MM.1S (cell line): Measurements from ENCODE around the gene SPIB.

Source experiments
- DNase-seq: peaks from one replicate; pipeline ENCODE4 v3.0.0-alpha.2; 2015
- H2AFZ ChIP-seq: fragments of 300-600 bp; sonication (generic); 2 replicates; pipeline ENCODE4 v1.6.0; 2016; ENCODE audit warnings: antibody characterized with exemption, low read length
- H3F3A ChIP-seq: fragments of 300-600 bp; sonication (generic); 2 replicates; pipeline ENCODE4 v1.6.1; 2016; ENCODE audit warnings: mild to moderate bottlenecking, antibody characterized with exemption, low read length, moderate library complexity, mixed read lengths; ENCODE audit not compliant: insufficient read depth
- H3K27ac ChIP-seq: fragments of 300-600 bp; sonication (generic); 2 replicates; pipeline ENCODE4 v1.5.1; 2016; ENCODE audit warnings: mild to moderate bottlenecking, low read length
- H3K27me3 ChIP-seq: fragments of 300-600 bp; sonication (generic); replicated peaks from 2 replicates; pipeline ENCODE4 v1.6.0; 2016; ENCODE audit warnings: low read length; ENCODE audit not compliant: insufficient read depth
- H3K36me3 ChIP-seq: fragments of 300-600 bp; sonication (generic); replicated peaks from 2 replicates; pipeline ENCODE4 v1.6.1; 2016; ENCODE audit warnings: mild to moderate bottlenecking, low read length, mixed read lengths; ENCODE audit not compliant: insufficient read depth
- H3K4me1 ChIP-seq: fragments of 300-600 bp; sonication (generic); 2 replicates; pipeline ENCODE4 v1.6.1; 2016; ENCODE audit warnings: low read length, mixed read lengths
- H3K4me2 ChIP-seq: fragments of 300-600 bp; sonication (generic); 2 replicates; pipeline ENCODE4 v1.6.0; 2016; ENCODE audit warnings: low read depth, low read length
- H3K4me3 ChIP-seq: fragments of 300-600 bp; sonication (generic); 2 replicates; pipeline ENCODE4 v1.5.1; 2016; ENCODE audit warnings: low read length, mixed read lengths
- H3K79me2 ChIP-seq: fragments of 300-600 bp; sonication (generic); 2 replicates; pipeline ENCODE4 v1.6.1; 2016; ENCODE audit warnings: mixed run types, low read length, mixed read lengths
- H3K9ac ChIP-seq: fragments of 300-600 bp; sonication (generic); 2 replicates; pipeline ENCODE4 v1.6.1; 2016; ENCODE audit warnings: low read length, mixed read lengths
- H3K9me2 ChIP-seq: fragments of 300-600 bp; sonication (generic); replicated peaks from 2 replicates; pipeline ENCODE4 v1.6.1; 2016; ENCODE audit warnings: mild to moderate bottlenecking, low read length, mixed read lengths; ENCODE audit not compliant: insufficient read depth
- H3K9me3 ChIP-seq: fragments of 300-600 bp; sonication (generic); replicated peaks from 2 replicates; pipeline ENCODE4 v1.6.1; 2016; ENCODE audit warnings: mild to moderate bottlenecking, low read length, mixed read lengths; ENCODE audit not compliant: insufficient read depth
- H4K20me1 ChIP-seq: fragments of 300-600 bp; sonication (generic); 2 replicates; pipeline ENCODE4 v1.6.1; 2016; ENCODE audit warnings: mild to moderate bottlenecking, low read length, moderate library complexity, mixed read lengths; ENCODE audit not compliant: insufficient read depth
- EZH2 ChIP-seq: fragments of 300-600 bp; sonication (generic); optimal IDR thresholded peaks from 2 replicates; pipeline ENCODE3; 2017; ENCODE audit warnings: low read depth, mild to moderate bottlenecking, antibody characterized with exemption, low read length, mixed read lengths
- EZH2phosphoT487 ChIP-seq: fragments of 300-600 bp; sonication (generic); IDR thresholded peaks from 2 replicates; pipeline ENCODE4 v1.6.1; 2018; ENCODE audit warnings: antibody characterized with exemption, low read length
- TF ChIP-seq, protein P1 (sequence below): fragments of 300-600 bp; sonication (generic); IDR thresholded peaks from 2 replicates; pipeline ENCODE4 v1.5.1; 2016; ENCODE audit warnings: antibody characterized with exemption, low read length, mixed read lengths

Gene SPIB

DNA sequence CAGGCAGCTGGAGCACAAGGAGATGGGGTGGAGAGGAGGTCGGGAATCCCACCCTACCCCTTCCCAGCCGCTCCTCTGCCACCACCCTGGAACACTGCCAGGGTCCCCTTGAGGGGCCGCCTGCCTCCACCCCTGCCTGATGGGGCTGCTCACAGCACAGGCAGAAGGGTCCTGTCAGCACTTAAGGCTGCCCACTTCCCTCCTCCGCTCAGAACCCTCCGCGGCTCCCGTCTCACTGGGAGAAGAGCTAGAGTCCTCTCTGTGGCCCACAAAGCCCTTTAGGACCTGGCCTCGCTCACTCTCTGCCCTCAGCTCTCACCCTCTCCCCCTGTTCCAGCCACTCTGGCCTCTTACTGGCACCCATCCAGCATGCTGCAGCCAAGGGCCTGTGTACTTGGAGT, 38.0 kb upstream of the SPIB start:
- no peak for TF ChIP-seq EZH2phosphoT487
- TF ChIP-seq, protein P1, sequence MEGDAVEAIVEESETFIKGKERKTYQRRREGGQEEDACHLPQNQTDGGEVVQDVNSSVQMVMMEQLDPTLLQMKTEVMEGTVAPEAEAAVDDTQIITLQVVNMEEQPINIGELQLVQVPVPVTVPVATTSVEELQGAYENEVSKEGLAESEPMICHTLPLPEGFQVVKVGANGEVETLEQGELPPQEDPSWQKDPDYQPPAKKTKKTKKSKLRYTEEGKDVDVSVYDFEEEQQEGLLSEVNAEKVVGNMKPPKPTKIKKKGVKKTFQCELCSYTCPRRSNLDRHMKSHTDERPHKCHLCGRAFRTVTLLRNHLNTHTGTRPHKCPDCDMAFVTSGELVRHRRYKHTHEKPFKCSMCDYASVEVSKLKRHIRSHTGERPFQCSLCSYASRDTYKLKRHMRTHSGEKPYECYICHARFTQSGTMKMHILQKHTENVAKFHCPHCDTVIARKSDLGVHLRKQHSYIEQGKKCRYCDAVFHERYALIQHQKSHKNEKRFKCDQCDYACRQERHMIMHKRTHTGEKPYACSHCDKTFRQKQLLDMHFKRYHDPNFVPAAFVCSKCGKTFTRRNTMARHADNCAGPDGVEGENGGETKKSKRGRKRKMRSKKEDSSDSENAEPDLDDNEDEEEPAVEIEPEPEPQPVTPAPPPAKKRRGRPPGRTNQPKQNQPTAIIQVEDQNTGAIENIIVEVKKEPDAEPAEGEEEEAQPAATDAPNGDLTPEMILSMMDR, result no peak
- no peak for TF ChIP-seq EZH2
- no peak overlapping the region for H3K4me3 ChIP-seq
- H3K27ac ChIP-seq, result no peak overlapping the region
- H3K36me3 ChIP-seq, result peaks cover 5% of the 10 kb centered on the region; the same call in 1 of the 2 replicates
- peaks cover 28% of the 10 kb centered on the region for H3K79me2 ChIP-seq
- H3K9me2 ChIP-seq, result no peaks in the 10 kb centered on the region
- no peaks in the 10 kb centered on the region for H3K27me3 ChIP-seq
- DNase-seq, result no peak
- H4K20me1 ChIP-seq, result peaks cover 3% of the 10 kb centered on the region; the same call in 1 of the 2 replicates
- H3F3A ChIP-seq, result peaks cover 9% of the 10 kb centered on the region; the same call in 1 of the 2 replicates
- H3K9ac ChIP-seq, result no peak overlapping the region
- H3K4me2 ChIP-seq, result no peak overlapping the region
- H3K9me3 ChIP-seq, result no peaks in the 10 kb centered on the region
- H3K4me1 ChIP-seq, result no peaks in the 10 kb centered on the region; the same call in 1 of the 2 replicates
- no peak overlapping the region for H2AFZ ChIP-seq

- no peak overlapping the region for H3K4me2 ChIP-seq
- H4K20me1 ChIP-seq, result peaks cover 3% of the 10 kb centered on the region; the same call in 1 of the 2 replicates
- H3K27me3 ChIP-seq, result no peaks in the 10 kb centered on the region
- H3K4me1 ChIP-seq, result no peaks in the 10 kb centered on the region; the same call in 1 of the 2 replicates
- no peak overlapping the region for H2AFZ ChIP-seq
- H3K9me3 ChIP-seq, result no peaks in the 10 kb centered on the region
- no peak overlapping the region for H3K27ac ChIP-seq
- H3K9me2 ChIP-seq, result no peaks in the 10 kb centered on the region
- peaks cover 7% of the 10 kb centered on the region; the same call in 1 of the 2 replicates for H3F3A ChIP-seq
- DNase-seq, result no peak
- no peak overlapping the region for H3K4me3 ChIP-seq
- no peak overlapping the region for H3K9ac ChIP-seq
- H3K79me2 ChIP-seq, result peaks cover 39% of the 10 kb centered on the region
- peaks cover 5% of the 10 kb centered on the region for H3K36me3 ChIP-seq
- TF ChIP-seq EZH2 (no peak), EZH2phosphoT487 (no peak)
- TF ChIP-seq, protein P1, result no peak
Measured at GRCh38 chr19:50381881-50382729, 36.6 kb upstream of the SPIB start.

GRCh38 chr19:50383001-50383851, 35.5 kb upstream of the SPIB start:
- H3K4me3 ChIP-seq, result peak overlapping the region; percentile 62
- no peaks in the 10 kb centered on the region for H3K9me2 ChIP-seq
- H3F3A ChIP-seq, result 0 out of 2 replicates have a peak, but pooled peaks cover 7% of the 10 kb centered on the region
- no peaks in the 10 kb centered on the region for H3K27me3 ChIP-seq
- DNase-seq, result no peak
- H3K4me2 ChIP-seq, result peak overlapping the region; percentile 76
- peaks cover 41% of the 10 kb centered on the region for H3K79me2 ChIP-seq
- H2AFZ ChIP-seq, result peak overlapping the region; percentile 48
- H3K4me1 ChIP-seq, result no peaks in the 10 kb centered on the region; the same call in 1 of the 2 replicates
- H3K9me3 ChIP-seq, result no peaks in the 10 kb centered on the region
- H3K9ac ChIP-seq, result peak overlapping the region; percentile 38; the same call in 1 of the 2 replicates
- no peaks in the 10 kb centered on the region for H4K20me1 ChIP-seq
- H3K36me3 ChIP-seq, result peaks cover 1% of the 10 kb centered on the region
- peak overlapping the region; percentile 18 for H3K27ac ChIP-seq
- TF ChIP-seq EZH2, result no peak
- TF ChIP-seq, protein P1, result no peak
- TF ChIP-seq EZH2phosphoT487, result no peak
